PC-3 (cell line): ENCODE data around the gene HNRNPAB.

Experiments
- CTCF ChIP-seq: fragments of 300-600 bp; sonication (generic); conservative IDR thresholded peaks from 2 replicates; pipeline ENCODE4 v1.5.1; 2017; ENCODE audit warnings: antibody characterized with exemption, low read depth, mild to moderate bottlenecking, low read length
- EZH2 ChIP-seq: fragments of 300-600 bp; sonication (generic); IDR thresholded peaks from one replicate; pipeline ENCODE4 v1.6.1; 2017; ENCODE audit warnings: antibody characterized with exemption, mild to moderate bottlenecking, low read length; ENCODE audit not compliant: unreplicated experiment
- EZH2phosphoT487 ChIP-seq: fragments of 300-600 bp; sonication (generic); IDR thresholded peaks from 2 replicates; pipeline ENCODE4 v1.6.1; 2018; ENCODE audit warnings: mild to moderate bottlenecking, antibody characterized with exemption, low read length, borderline replicate concordance

GRCh38 chr5:178187014-178187413 lies 17.3 kb upstream of the HNRNPAB start, which contains the start of gene GMCL2:
- no peak for TF ChIP-seq CTCF
- no peak for TF ChIP-seq EZH2phosphoT487
- TF ChIP-seq EZH2 = no peak
